Measurements from ENCODE around the gene PTPRO.

The PTPRO gene

GRCh38 chr12:15481846-15482245 is 159.5 kb downstream of the PTPRO start:
- H3K4me3 ChIP-seq (replicated peaks; ENCODE audit: low read depth, low read length): no peak overlapping the region
- no peak for DNase-seq (ENCODE audit: extremely low read depth, low read depth)
- TF ChIP-seq CTCF (IDR thresholded peaks at IDR 0.05; ENCODE audit: low read depth, low read length, missing control alignments): no peak

DNA sequence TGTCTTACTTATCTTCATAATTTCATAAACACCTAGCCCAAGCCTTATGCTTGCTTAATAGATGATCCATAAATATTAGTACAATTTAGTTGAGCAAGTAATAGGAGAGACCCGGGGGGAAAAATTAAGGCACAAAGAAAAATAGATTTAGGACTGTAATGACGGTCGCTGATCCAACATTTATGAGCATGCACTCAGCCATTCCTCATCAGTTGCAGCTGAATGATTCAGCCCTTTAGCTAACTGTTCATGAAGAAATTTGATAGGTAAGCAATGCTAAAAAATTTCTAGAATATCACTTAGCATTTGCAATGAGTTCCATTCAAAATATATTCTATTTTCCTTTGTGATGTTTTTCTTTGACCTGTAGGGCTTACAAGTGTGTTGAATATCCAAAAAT is 163.2 kb downstream of the PTPRO start:
- no peak for TF ChIP-seq CTCF (IDR thresholded peaks at IDR 0.05; ENCODE audit: low read depth, low read length, missing control alignments)
- DNase-seq (ENCODE audit: extremely low read depth, low read depth): no peak
- H3K4me3 ChIP-seq (replicated peaks; ENCODE audit: low read depth, low read length): no peak overlapping the region

GRCh38 chr12:15486859-15487258 is 164.6 kb downstream of the PTPRO start:
- no peak for DNase-seq (ENCODE audit: extremely low read depth, low read depth)

DNA sequence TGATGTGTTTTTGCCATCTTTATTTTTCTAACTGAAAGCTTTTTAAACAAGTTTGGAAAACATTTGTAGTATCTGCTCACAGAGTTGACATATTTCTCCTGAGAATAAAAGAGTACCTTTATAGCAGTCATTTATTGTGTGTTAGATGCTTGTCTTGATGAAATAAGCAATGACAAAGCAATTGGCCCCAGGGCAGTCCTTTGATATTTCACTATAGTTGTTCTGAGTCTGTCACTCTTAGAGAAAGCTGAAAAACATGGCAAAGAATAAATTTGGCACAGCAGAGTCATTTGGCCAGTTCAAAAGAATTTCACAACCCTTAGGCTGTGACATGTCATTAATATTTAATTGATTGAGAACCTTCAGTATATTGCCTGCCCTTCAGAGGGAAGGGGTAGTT is 166.2 kb downstream of the PTPRO start:
- H3K4me3 ChIP-seq (replicated peaks; ENCODE audit: low read depth, low read length): no peak overlapping the region
- DNase-seq (ENCODE audit: extremely low read depth, low read depth): no peak
- TF ChIP-seq CTCF (IDR thresholded peaks at IDR 0.05; ENCODE audit: low read depth, low read length, missing control alignments): no peak

More at GRCh38 chr12:15486859-15487258, 164.6 kb downstream of the PTPRO start:
- no peak overlapping the region for H3K4me3 ChIP-seq (replicated peaks; ENCODE audit: low read depth, low read length)
- TF ChIP-seq CTCF (IDR thresholded peaks at IDR 0.05; ENCODE audit: low read depth, low read length, missing control alignments): no peak

DNA sequence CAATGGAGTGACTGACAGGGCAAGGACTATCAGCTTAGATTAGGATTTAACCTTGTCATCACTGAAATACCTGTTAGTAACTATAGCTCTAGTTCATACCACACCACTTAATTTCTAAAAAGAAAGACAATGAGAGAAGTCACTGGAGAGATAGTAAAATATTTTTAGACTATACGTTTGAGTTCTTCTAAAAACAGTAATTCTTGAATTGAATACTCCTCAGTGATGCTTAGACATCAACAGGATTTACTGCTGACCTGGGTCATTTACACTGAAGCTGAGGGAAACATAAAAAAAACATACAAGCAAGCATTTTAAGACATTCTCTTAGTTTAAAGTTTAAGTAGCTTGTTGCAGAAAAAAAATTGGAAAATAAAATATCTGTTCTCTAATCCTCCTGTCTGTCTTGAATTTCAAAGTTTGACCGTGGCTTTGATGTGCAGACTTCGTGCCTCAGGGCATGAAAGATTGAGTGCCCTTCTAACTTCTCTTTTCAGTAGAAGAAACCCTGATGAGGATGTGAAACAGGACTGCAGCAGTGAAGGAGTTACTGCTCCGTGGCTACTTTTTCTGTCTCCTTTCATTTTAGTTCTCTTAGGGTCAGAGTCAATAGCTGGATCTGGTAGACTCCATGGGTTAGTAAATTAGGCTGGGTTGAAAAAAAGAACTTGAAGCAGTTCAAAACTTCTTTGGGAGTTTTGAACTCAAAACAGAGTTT is 172.2 kb downstream of the PTPRO start:
- TF ChIP-seq CTCF (IDR thresholded peaks at IDR 0.05; ENCODE audit: low read depth, low read length, missing control alignments): no peak
- no peak for DNase-seq (ENCODE audit: extremely low read depth, low read depth)
- no peak overlapping the region for H3K4me3 ChIP-seq (replicated peaks; ENCODE audit: low read depth, low read length)

GRCh38 chr12:15495746-15496145 is 173.4 kb downstream of the PTPRO start:
- no peak overlapping the region for H3K4me3 ChIP-seq (replicated peaks; ENCODE audit: low read depth, low read length)
- TF ChIP-seq CTCF (IDR thresholded peaks at IDR 0.05; ENCODE audit: low read depth, low read length, missing control alignments): no peak
- DNase-seq (ENCODE audit: extremely low read depth, low read depth): no peak

DNA sequence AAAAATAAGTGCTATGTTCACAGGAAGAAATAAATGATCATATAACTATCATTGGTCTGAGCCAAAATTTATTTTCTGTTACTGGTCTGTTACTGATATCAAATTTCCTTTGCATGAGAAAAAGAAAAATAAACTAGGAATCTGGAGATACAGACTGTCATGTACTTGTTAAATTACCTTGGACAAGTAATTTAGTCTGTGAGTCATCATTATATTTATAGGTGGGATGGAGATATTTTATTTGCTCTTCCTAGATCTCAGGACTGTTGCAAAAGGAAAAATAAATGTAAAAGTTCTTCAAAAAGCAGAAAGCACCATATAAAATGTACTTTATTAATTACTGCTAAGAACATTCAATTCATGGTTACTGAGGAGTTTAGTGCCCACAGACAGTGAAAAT is 174.4 kb downstream of the PTPRO start:
- no peak for DNase-seq (ENCODE audit: extremely low read depth, low read depth)
- no peak for TF ChIP-seq CTCF (IDR thresholded peaks at IDR 0.05; ENCODE audit: low read depth, low read length, missing control alignments)
- H3K4me3 ChIP-seq (replicated peaks; ENCODE audit: low read depth, low read length): no peak overlapping the region
